SK-N-SH (cell line): ENCODE results near the gene MORC3. TPM values are rescaled to one million over a fixed set of nuclear protein-coding genes. Genes with fewer than 3 reads are reported as not detected.
"Not testable (repeated sequence)": the region's sequence is repeated elsewhere in the genome, so short reads cannot be mapped to it uniquely, and the experiment has no call there.

ENCODE experiments used
- CTCF ChIA-PET: fragments of 300-600, 350-600 bp; formaldehyde crosslinking; extraction: SDS; loops from one replicate; lab custom pipeline; 2021; lab: Yijun Ruan, JAX
- POLR2A ChIA-PET: fragments of 350-600 bp; sonication (Branson Sonifier 250); formaldehyde crosslinking; extraction: SDS; loops from one replicate; lab custom pipeline; 2020; ENCODE audit warnings: antibody characterized with exemption, inconsistent platforms; lab: Yijun Ruan, JAX
- DNase-seq: peaks from one replicate; pipeline ENCODE4 v3.0.0; 2012
- H2AFZ ChIP-seq: fragments of 200-600 bp; sonication (generic); 2 replicates; pipeline ENCODE4 v1.8.1; 2016; ENCODE audit warnings: antibody characterized with exemption, mild to moderate bottlenecking, low read depth
- H3F3A ChIP-seq: fragments of 200-600 bp; sonication (generic); replicated peaks from 2 replicates; pipeline ENCODE3; 2016; ENCODE audit warnings: antibody characterized with exemption, mild to moderate bottlenecking; ENCODE audit not compliant: insufficient read depth
- H3K27ac ChIP-seq, 2 experiments: fragments of 200-500 bp in 1 of 2; fragments of 200-600 bp in 1 of 2; sonication (Bioruptor generic) in 1 of 2; sonication (generic), shearing (Covaris generic) in 1 of 2; 2 replicates each; pipeline versions ENCODE4 v1.5.1 to v1.6.1; 2014 to 2016; ENCODE audit warnings: low read depth in 2 of 2, inconsistent platforms in 1 of 2, low read length in 1 of 2, mild to moderate bottlenecking in 1 of 2, mixed read lengths in 1 of 2
- H3K27me3 ChIP-seq: fragments of 200-600 bp; sonication (generic), shearing (Covaris generic); 2 replicates; pipeline ENCODE4 v1.6.1; 2016; ENCODE audit warnings: mixed run types; ENCODE audit not compliant: insufficient read depth
- H3K36me3 ChIP-seq, 2 experiments: fragments of 200-500 bp in 1 of 2; fragments of 200-600 bp in 1 of 2; sonication (Bioruptor generic) in 1 of 2; sonication (generic) in 1 of 2; replicated peaks in 1 of 2; 2 replicates each; pipeline versions ENCODE3 to v1.5.1; 2014 to 2016; ENCODE audit warnings: low read length in 1 of 2, mild to moderate bottlenecking in 1 of 2; ENCODE audit not compliant: insufficient read depth in 2 of 2, control insufficient read depth in 1 of 2
- H3K4me1 ChIP-seq, 2 experiments: fragments of 200-500 bp in 1 of 2; fragments of 200-600 bp in 1 of 2; sonication (Bioruptor generic) in 1 of 2; sonication (generic), shearing (Covaris generic) in 1 of 2; 2 replicates each; pipeline versions ENCODE4 v1.5.1 to v1.6.1; 2014 to 2016; ENCODE audit warnings: low read depth in 1 of 2, low read length in 1 of 2, mixed run types in 1 of 2; ENCODE audit not compliant: insufficient read depth in 2 of 2, control insufficient read depth in 1 of 2
- H3K4me2 ChIP-seq: fragments of 200-600 bp; sonication (generic), shearing (Covaris generic); 2 replicates; pipeline ENCODE4 v1.6.1; 2017; ENCODE audit warnings: mixed run types
- H3K4me3 ChIP-seq, 2 experiments: fragments of 200-500 bp in 1 of 2; fragments of 200-600 bp in 1 of 2; sonication (Bioruptor generic) in 1 of 2; sonication (generic), shearing (Covaris generic) in 1 of 2; 2 replicates each; pipeline versions ENCODE4 v1.5.1 to v1.8.1; 2014 to 2016; ENCODE audit warnings: low read depth in 2 of 2, inconsistent platforms in 1 of 2, low read length in 1 of 2, mild to moderate bottlenecking in 1 of 2, mixed read lengths in 1 of 2, moderate library complexity in 1 of 2
- H3K79me2 ChIP-seq: fragments of 200-600 bp; sonication (generic); 2 replicates; pipeline ENCODE4 v1.8.1; 2017; ENCODE audit warnings: mild to moderate bottlenecking; ENCODE audit not compliant: insufficient read depth
- H3K9ac ChIP-seq: fragments of 200-600 bp; sonication (generic); 2 replicates; pipeline ENCODE4 v1.6.1; 2017; ENCODE audit warnings: mixed run types
- H3K9me2 ChIP-seq: fragments of 200-600 bp; sonication (generic); 2 replicates; pipeline ENCODE4 v1.6.1; 2017; ENCODE audit warnings: mixed run types
- H3K9me3 ChIP-seq: fragments of 200-600 bp; sonication (generic); 2 replicates; pipeline ENCODE4 v1.6.1; 2017; ENCODE audit warnings: mixed run types, mild to moderate bottlenecking, moderate library complexity
- H4K20me1 ChIP-seq: fragments of 200-600 bp; sonication (generic); 2 replicates; pipeline ENCODE4 v1.6.1; 2017; ENCODE audit warnings: mild to moderate bottlenecking, mixed run types; ENCODE audit not compliant: insufficient read depth
- CHD2 ChIP-seq: fragments of 150-350 bp; IDR thresholded peaks from 2 replicates; pipeline ENCODE4 v1.6.1; 2018; ENCODE audit warnings: low read length; ENCODE audit not compliant: partially characterized antibody
- ELF1 ChIP-seq: IDR thresholded peaks from 2 replicates; pipeline ENCODE4 v1.4.0; 2012
- EP300 ChIP-seq, 2 experiments: IDR thresholded peaks; 2 replicates each; pipeline versions ENCODE4 v1.4.0 to v1.6.1; 2012; ENCODE audit warnings: borderline replicate concordance in 1 of 2, low read depth in 1 of 2, low read length in 1 of 2
- EZH2phosphoT487 ChIP-seq: fragments of 200-600 bp; sonication (generic); IDR thresholded peaks from 2 replicates; pipeline ENCODE4 v1.6.1; 2017; ENCODE audit warnings: low read depth, mixed run types, mild to moderate bottlenecking, antibody characterized with exemption, moderate library complexity, borderline replicate concordance
- FOSL2 ChIP-seq: IDR thresholded peaks from 2 replicates; pipeline ENCODE4 v1.4.0; 2012; ENCODE audit warnings: low read depth, mild to moderate bottlenecking, moderate library complexity, borderline replicate concordance
- FOXM1 ChIP-seq: IDR thresholded peaks from 2 replicates; pipeline ENCODE4 v1.4.0; 2012; ENCODE audit warnings: low read depth, mild to moderate bottlenecking
- GABPA ChIP-seq: IDR thresholded peaks from 2 replicates; pipeline ENCODE4 v1.4.0; 2012; ENCODE audit warnings: low read depth, mild to moderate bottlenecking
- GATA2 ChIP-seq: sonication (generic); formaldehyde crosslinking; IDR thresholded peaks from 2 replicates; pipeline ENCODE4 v1.5.0; 2020; ENCODE audit warnings: mild to moderate bottlenecking, missing genetic modification reagents
- JUND ChIP-seq: IDR thresholded peaks from 2 replicates; pipeline ENCODE4 v1.4.0; 2012
- MAX ChIP-seq: IDR thresholded peaks from 2 replicates; pipeline ENCODE4 v1.4.0; 2012; ENCODE audit warnings: low read depth
- MXI1 ChIP-seq: IDR thresholded peaks from 2 replicates; pipeline ENCODE4 v1.6.1; 2012; ENCODE audit warnings: mild to moderate bottlenecking, low read depth, low read length, improper control_type of control experiment
- NFIC ChIP-seq: IDR thresholded peaks from 2 replicates; pipeline ENCODE4 v1.4.0; 2012; ENCODE audit warnings: borderline replicate concordance
- SIN3A ChIP-seq: IDR thresholded peaks from 2 replicates; pipeline ENCODE4 v1.6.1; 2012; ENCODE audit warnings: low read depth, mild to moderate bottlenecking, low read length, moderate library complexity, borderline replicate concordance
- TCF12 ChIP-seq: IDR thresholded peaks from 2 replicates; pipeline ENCODE4 v1.4.0; 2012
- TEAD4 ChIP-seq: IDR thresholded peaks from 2 replicates; pipeline ENCODE4 v1.4.0; 2012; ENCODE audit warnings: mild to moderate bottlenecking, borderline replicate concordance; ENCODE audit not compliant: insufficient read depth
- YY1 ChIP-seq: IDR thresholded peaks from 2 replicates; pipeline ENCODE4 v1.4.0; 2012; ENCODE audit warnings: low read depth, mild to moderate bottlenecking
- WGBS: methylation state at CpG from one replicate; pipeline ENCODE4 v1.1.6; 2017; ENCODE audit warnings: low lambda C conversion rate; 5-methylcytosine and 5-hydroxymethylcytosine counted together
- polyA plus RNA-seq, 3 experiments: library from polyadenylated mRNA; depleted of rRNA; stranded (reverse); fragments of >200 nt; gene quantifications; 2 replicates each; pipeline ENCODE4 v1.2.3, GENCODE V29; 2012
- TF ChIP-seq, protein P1 (sequence below): IDR thresholded peaks from 2 replicates; pipeline ENCODE4 v1.6.1; 2012; ENCODE audit warnings: mild to moderate bottlenecking, low read depth, low read length, moderate library complexity
- TF ChIP-seq, protein P2 (sequence below): fragments of 150-350 bp; IDR thresholded peaks from 2 replicates; pipeline ENCODE4 v1.6.1; 2016; ENCODE audit warnings: mild to moderate bottlenecking, low read depth, low read length

Gene MORC3
- polyA plus RNA-seq, 1 of the 3 experiments (the other 2 are of a cell fraction): 8.2 TPM

- no peak overlapping the region for H2AFZ ChIP-seq
- H3K36me3 ChIP-seq: peaks cover 26 to 37% of the 10 kb centered on the region in 2 experiments
- TF ChIP-seq EZH2phosphoT487 (no peak), FOSL2 (no peak), SIN3A (no peak), MXI1 (no peak), CHD2 (no peak), ELF1 (no peak), TEAD4 (no peak), YY1 (no peak)
- H3K9me2 ChIP-seq: no peaks in the 10 kb centered on the region
- no peak overlapping the region for H3K4me2 ChIP-seq
- ChIA-PET POLR2A (interaction anchor here (0.9 kb wide), 1 partner anchor 10 kb away, joined by 3 read pairs; no protein-coding TSS in a partner anchor), CTCF (no interaction called here)
- no peak overlapping the region for H3K9ac ChIP-seq
- H4K20me1 ChIP-seq: no peaks in the 10 kb centered on the region
- no peak overlapping the region for H3K27ac ChIP-seq
- H3K27me3 ChIP-seq: no peaks in the 10 kb centered on the region
- no peaks in the 10 kb centered on the region; a peak in 1 of 4 replicates for H3K4me1 ChIP-seq
- H3F3A ChIP-seq: peaks cover 13% of the 10 kb centered on the region
- H3K4me3 ChIP-seq: no peak overlapping the region
- H3K9me3 ChIP-seq: no peaks in the 10 kb centered on the region
- no peaks in the 10 kb centered on the region for H3K79me2 ChIP-seq
- DNase-seq: no peak
- WGBS: 97% methylated on average over 6 of the region's 6 CpGs
Measured at GRCh38 chr21:36379251-36379650, 59.3 kb downstream of the MORC3 start.

DNA sequence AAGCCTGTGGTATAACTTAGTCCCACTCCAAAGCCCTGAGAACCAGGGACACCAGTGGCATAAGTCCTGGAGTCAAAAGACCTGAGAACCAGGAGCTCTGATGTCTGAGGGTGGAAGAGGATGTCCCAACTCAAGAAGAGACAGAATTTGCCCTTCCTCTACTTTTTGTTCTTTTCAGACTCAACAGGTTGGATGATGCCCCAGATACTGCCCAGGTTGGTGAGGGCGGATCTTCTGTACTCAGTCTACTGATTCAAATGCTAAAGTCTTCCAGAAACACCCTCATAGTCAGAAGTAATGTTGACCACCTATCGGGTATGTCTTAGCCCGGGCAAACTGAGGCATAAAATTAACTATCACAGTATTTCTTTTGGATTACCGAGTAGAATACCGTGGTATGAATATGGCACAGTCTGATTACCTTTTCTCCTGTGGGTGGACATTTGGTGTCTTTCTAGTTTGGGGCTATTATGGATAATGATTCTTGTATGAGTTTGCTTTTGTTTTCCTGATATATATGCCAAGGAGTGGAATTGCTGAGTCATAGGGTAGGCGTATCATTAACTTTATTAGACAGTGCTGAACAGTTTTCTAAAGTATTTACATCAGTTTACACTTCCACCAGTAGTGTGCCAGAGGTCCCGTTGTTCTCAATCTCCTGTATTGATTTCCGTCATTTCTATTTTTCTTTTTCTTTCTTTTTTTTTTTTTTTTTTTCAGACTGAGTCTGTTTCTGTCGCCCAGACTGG, 62.0 kb downstream of the MORC3 start:
- H3K9me2 ChIP-seq: no peaks in the 10 kb centered on the region
- 0 out of 2 replicates have a peak, but pooled peaks cover 3% of the 10 kb centered on the region for H3K79me2 ChIP-seq
- no peak for TF ChIP-seq EP300 (IDR thresholded peaks at IDR 0.05; ENCODE audit: borderline replicate concordance in 1 of 2, low read depth in 1 of 2, low read length in 1 of 2)
- TF ChIP-seq GABPA: no peak
- TF ChIP-seq, protein P1, sequence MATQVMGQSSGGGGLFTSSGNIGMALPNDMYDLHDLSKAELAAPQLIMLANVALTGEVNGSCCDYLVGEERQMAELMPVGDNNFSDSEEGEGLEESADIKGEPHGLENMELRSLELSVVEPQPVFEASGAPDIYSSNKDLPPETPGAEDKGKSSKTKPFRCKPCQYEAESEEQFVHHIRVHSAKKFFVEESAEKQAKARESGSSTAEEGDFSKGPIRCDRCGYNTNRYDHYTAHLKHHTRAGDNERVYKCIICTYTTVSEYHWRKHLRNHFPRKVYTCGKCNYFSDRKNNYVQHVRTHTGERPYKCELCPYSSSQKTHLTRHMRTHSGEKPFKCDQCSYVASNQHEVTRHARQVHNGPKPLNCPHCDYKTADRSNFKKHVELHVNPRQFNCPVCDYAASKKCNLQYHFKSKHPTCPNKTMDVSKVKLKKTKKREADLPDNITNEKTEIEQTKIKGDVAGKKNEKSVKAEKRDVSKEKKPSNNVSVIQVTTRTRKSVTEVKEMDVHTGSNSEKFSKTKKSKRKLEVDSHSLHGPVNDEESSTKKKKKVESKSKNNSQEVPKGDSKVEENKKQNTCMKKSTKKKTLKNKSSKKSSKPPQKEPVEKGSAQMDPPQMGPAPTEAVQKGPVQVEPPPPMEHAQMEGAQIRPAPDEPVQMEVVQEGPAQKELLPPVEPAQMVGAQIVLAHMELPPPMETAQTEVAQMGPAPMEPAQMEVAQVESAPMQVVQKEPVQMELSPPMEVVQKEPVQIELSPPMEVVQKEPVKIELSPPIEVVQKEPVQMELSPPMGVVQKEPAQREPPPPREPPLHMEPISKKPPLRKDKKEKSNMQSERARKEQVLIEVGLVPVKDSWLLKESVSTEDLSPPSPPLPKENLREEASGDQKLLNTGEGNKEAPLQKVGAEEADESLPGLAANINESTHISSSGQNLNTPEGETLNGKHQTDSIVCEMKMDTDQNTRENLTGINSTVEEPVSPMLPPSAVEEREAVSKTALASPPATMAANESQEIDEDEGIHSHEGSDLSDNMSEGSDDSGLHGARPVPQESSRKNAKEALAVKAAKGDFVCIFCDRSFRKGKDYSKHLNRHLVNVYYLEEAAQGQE: no peak
- TF ChIP-seq, protein P2, sequence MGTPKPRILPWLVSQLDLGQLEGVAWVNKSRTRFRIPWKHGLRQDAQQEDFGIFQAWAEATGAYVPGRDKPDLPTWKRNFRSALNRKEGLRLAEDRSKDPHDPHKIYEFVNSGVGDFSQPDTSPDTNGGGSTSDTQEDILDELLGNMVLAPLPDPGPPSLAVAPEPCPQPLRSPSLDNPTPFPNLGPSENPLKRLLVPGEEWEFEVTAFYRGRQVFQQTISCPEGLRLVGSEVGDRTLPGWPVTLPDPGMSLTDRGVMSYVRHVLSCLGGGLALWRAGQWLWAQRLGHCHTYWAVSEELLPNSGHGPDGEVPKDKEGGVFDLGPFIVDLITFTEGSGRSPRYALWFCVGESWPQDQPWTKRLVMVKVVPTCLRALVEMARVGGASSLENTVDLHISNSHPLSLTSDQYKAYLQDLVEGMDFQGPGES: no peak
- TF ChIP-seq CHD2: no peak
- TF ChIP-seq GATA2 (CRISPR knock-in tag): no peak
- TF ChIP-seq JUND: no peak
- no peak for TF ChIP-seq SIN3A
- no peak for TF ChIP-seq TCF12
- no peak for TF ChIP-seq FOXM1
- no peak for TF ChIP-seq MAX
- no peak for TF ChIP-seq FOSL2
- TF ChIP-seq NFIC: no peak
- no peak overlapping the region for H3K27ac ChIP-seq
- ChIA-PET CTCF (interaction anchor here (0.7 to 1.9 kb wide), 2 partner anchors 9 to 11 kb away, joined by 3 to 5 read pairs; no protein-coding TSS in a partner anchor), POLR2A (no interaction called here)
- peaks cover 0 to 4% of the 10 kb centered on the region in 2 experiments; a peak in 2 of 4 replicates for H3K4me1 ChIP-seq
- H3F3A ChIP-seq: peaks cover 8% of the 10 kb centered on the region
- no peaks in the 10 kb centered on the region for H3K9me3 ChIP-seq
- no peak overlapping the region for H3K4me3 ChIP-seq
- H2AFZ ChIP-seq: no peak overlapping the region
- no peaks in the 10 kb centered on the region for H4K20me1 ChIP-seq
- 86% methylated on average over 9 of the region's 9 CpGs for WGBS
- H3K4me2 ChIP-seq: no peak overlapping the region
- no peak for DNase-seq
- H3K27me3 ChIP-seq: no peaks in the 10 kb centered on the region
- no peak overlapping the region for H3K9ac ChIP-seq
- H3K36me3 ChIP-seq: peaks cover 10 to 17% of the 10 kb centered on the region in 2 experiments

GRCh38 chr21:36382722-36383121, 62.7 kb downstream of the MORC3 start:
- H3K4me2 ChIP-seq, H3F3A ChIP-seq, H3K4me1 ChIP-seq, H4K20me1 ChIP-seq, H3K36me3 ChIP-seq, H3K4me3 ChIP-seq, H3K27me3 ChIP-seq, H3K79me2 ChIP-seq, H2AFZ ChIP-seq, H3K9me3 ChIP-seq, H3K9ac ChIP-seq, H3K9me2 ChIP-seq, H3K27ac ChIP-seq, POLR2A ChIA-PET, DNase-seq: not testable (repeated sequence)
- 95% methylated on average over 10 of the region's 10 CpGs for WGBS
- CTCF ChIA-PET: interaction anchor here (1.9 kb wide), 1 partner anchor 9 kb away, joined by 5 read pairs; no protein-coding TSS in a partner anchor
